PC-3 (cell line): ENCODE results near the gene COL4A5. TPM values are rescaled to one million over a fixed set of nuclear protein-coding genes. Genes with fewer than 3 reads are reported as not detected.

Experiments
- ATAC-seq: fragments of 200-7000 bp; cut with Tn5 transposase; 2 replicates; pipeline ENCODE4 v1.9.1; 2020; ENCODE audit warnings: mild to moderate bottlenecking, moderate library complexity
- BruUV-seq: library from RNA; stranded (reverse); fragments of 400-500 nt; replicated peaks from 2 replicates; lab custom pipeline; 2021; lab: Mats Ljungman, UMichigan
- CTCF ChIA-PET: fragments of 300-600 bp; sonication (Branson Sonifier 250); formaldehyde crosslinking; loops from one replicate; lab custom pipeline; 2022; ENCODE audit warnings: antibody characterized with exemption; lab: Charles Lee
- POLR2A ChIA-PET: fragments of 300-600 bp; sonication (Branson Sonifier 250); formaldehyde crosslinking; loops from one replicate; lab custom pipeline; 2022; ENCODE audit warnings: antibody characterized with exemption; ENCODE audit not compliant: unreplicated experiment; lab: Charles Lee
- DNase-seq: peaks from one replicate; pipeline ENCODE4 v3.0.0-alpha.2; 2015
- H2AFZ ChIP-seq: fragments of 300-600 bp; sonication (generic); 2 replicates; pipeline ENCODE4 v1.6.0; 2016; ENCODE audit warnings: antibody characterized with exemption, low read length
- H3F3A ChIP-seq: fragments of 300-600 bp; sonication (generic); one replicate; pipeline ENCODE4 v1.6.0; 2017; ENCODE audit warnings: antibody characterized with exemption, low read length, control low read depth, mild to moderate bottlenecking; ENCODE audit not compliant: unreplicated experiment
- H3K27ac ChIP-seq: fragments of 300-600 bp; sonication (generic); 2 replicates; pipeline ENCODE4 v1.5.1; 2016; ENCODE audit warnings: mild to moderate bottlenecking, low read length
- H3K27me3 ChIP-seq: fragments of 300-600 bp; sonication (generic); 2 replicates; pipeline ENCODE4 v1.6.1; 2016; ENCODE audit warnings: low read length, mixed read lengths
- H3K36me3 ChIP-seq: fragments of 300-600 bp; sonication (generic); 2 replicates; pipeline ENCODE4 v1.6.1; 2016; ENCODE audit warnings: low read depth, mixed run types, low read length, mixed read lengths
- H3K4me1 ChIP-seq: fragments of 300-600 bp; sonication (generic); 2 replicates; pipeline ENCODE4 v1.5.1; 2016; ENCODE audit warnings: low read length; ENCODE audit not compliant: insufficient read depth
- H3K4me2 ChIP-seq: fragments of 300-600 bp; sonication (generic); 2 replicates; pipeline ENCODE4 v1.6.0; 2016; ENCODE audit warnings: low read length
- H3K4me3 ChIP-seq: fragments of 300-600 bp; sonication (generic); 2 replicates; pipeline ENCODE4 v1.5.1; 2016; ENCODE audit warnings: mild to moderate bottlenecking, low read length, mixed read lengths
- H3K79me2 ChIP-seq: fragments of 300-600 bp; sonication (generic); 2 replicates; pipeline ENCODE4 v1.6.1; 2017; ENCODE audit warnings: low read length, mixed read lengths
- H3K9ac ChIP-seq: fragments of 300-600 bp; sonication (generic); 2 replicates; pipeline ENCODE4 v1.6.0; 2016; ENCODE audit warnings: mild to moderate bottlenecking, low read length
- H3K9me2 ChIP-seq: fragments of 300-600 bp; sonication (generic); replicated peaks from 2 replicates; pipeline ENCODE4 v1.6.1; 2016; ENCODE audit warnings: mixed run types, low read length, mixed read lengths
- H3K9me3 ChIP-seq: fragments of 300-600 bp; sonication (generic); 2 replicates; pipeline ENCODE4 v1.6.1; 2016; ENCODE audit warnings: low read length, mixed read lengths
- H4K20me1 ChIP-seq: fragments of 300-600 bp; sonication (generic); 2 replicates; pipeline ENCODE4 v1.6.1; 2016; ENCODE audit warnings: low read length, mixed read lengths
- EZH2 ChIP-seq: fragments of 300-600 bp; sonication (generic); IDR thresholded peaks from one replicate; pipeline ENCODE4 v1.6.1; 2017; ENCODE audit warnings: antibody characterized with exemption, mild to moderate bottlenecking, low read length; ENCODE audit not compliant: unreplicated experiment
- EZH2phosphoT487 ChIP-seq: fragments of 300-600 bp; sonication (generic); IDR thresholded peaks from 2 replicates; pipeline ENCODE4 v1.6.1; 2018; ENCODE audit warnings: mild to moderate bottlenecking, antibody characterized with exemption, low read length, borderline replicate concordance
- intact Hi-C: fragments of 100-400 bp; cut with micrococcal nuclease; formaldehyde crosslinking; loops from 2 replicates; pipeline ENCODE4 v1.9.0; 2023
- total RNA-seq: library from RNA; depleted of rRNA; stranded (reverse); fragments of >200 nt; gene quantifications from 2 replicates; pipeline ENCODE4 v1.2.3, GENCODE V29; 2014
- TF ChIP-seq, protein P1 (sequence below): fragments of 300-600 bp; sonication (generic); conservative IDR thresholded peaks from 2 replicates; pipeline ENCODE4 v1.5.1; 2017; ENCODE audit warnings: antibody characterized with exemption, low read depth, mild to moderate bottlenecking, low read length

COL4A5 gene
- total RNA-seq, 1 experiment from 2014 or later = 30.0 TPM

DNA sequence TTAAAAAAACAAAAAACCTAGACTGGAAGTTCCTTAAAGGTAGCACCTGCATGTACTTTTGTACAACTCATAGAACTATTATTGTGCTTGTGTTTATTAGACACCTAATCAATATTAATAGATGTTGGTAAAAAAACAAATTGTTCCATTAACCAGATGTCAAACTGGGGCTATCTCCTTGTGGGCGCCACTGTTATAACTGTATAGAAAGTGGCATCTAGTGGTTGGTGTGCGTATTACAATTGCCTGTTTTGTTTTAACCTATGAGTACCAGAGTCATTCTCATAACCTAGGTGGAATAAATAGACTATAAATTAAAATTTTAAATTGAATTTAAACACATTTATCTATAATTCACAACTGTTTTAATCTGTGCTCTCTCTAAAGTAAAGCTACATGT is 97.4 kb downstream of the COL4A5 start:
- BruUV-seq = no TSS peak
- ChIA-PET CTCF (interaction anchor here (1.4 kb wide), 1 partner anchor 313 kb away, joined by 4 read pairs; no protein-coding TSS in a partner anchor), POLR2A (no interaction called here)
- Histone ChIP-seq H3K36me3 (no peaks in the 10 kb centered on the region), H3K79me2 (no peaks in the 10 kb centered on the region), H2AFZ (no peak overlapping the region), H3K4me2 (no peak overlapping the region), H3K4me1 (peaks cover 11% of the 10 kb centered on the region; the same call in 1 of the 2 replicates), H3F3A (no peaks in the 10 kb centered on the region), H3K9me2 (no peaks in the 10 kb centered on the region), H3K4me3 (no peak overlapping the region), H3K9me3 (no peaks in the 10 kb centered on the region), H3K27ac (no peak overlapping the region), H3K9ac (no peak overlapping the region; the same call in 1 of the 2 replicates), H4K20me1 (no peaks in the 10 kb centered on the region), H3K27me3 (no peaks in the 10 kb centered on the region)
- ATAC-seq = peak; percentile 67
- peak; percentile 73 for DNase-seq
- TF ChIP-seq EZH2 (no peak), EZH2phosphoT487 (no peak)
- TF ChIP-seq, protein P1, sequence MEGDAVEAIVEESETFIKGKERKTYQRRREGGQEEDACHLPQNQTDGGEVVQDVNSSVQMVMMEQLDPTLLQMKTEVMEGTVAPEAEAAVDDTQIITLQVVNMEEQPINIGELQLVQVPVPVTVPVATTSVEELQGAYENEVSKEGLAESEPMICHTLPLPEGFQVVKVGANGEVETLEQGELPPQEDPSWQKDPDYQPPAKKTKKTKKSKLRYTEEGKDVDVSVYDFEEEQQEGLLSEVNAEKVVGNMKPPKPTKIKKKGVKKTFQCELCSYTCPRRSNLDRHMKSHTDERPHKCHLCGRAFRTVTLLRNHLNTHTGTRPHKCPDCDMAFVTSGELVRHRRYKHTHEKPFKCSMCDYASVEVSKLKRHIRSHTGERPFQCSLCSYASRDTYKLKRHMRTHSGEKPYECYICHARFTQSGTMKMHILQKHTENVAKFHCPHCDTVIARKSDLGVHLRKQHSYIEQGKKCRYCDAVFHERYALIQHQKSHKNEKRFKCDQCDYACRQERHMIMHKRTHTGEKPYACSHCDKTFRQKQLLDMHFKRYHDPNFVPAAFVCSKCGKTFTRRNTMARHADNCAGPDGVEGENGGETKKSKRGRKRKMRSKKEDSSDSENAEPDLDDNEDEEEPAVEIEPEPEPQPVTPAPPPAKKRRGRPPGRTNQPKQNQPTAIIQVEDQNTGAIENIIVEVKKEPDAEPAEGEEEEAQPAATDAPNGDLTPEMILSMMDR = peak; percentile 77
- intact Hi-C loops = loop anchor here (1.0 to 5.0 kb wide), 5 partner anchors 95 to 336 kb away; no protein-coding TSS in a partner anchor

DNA sequence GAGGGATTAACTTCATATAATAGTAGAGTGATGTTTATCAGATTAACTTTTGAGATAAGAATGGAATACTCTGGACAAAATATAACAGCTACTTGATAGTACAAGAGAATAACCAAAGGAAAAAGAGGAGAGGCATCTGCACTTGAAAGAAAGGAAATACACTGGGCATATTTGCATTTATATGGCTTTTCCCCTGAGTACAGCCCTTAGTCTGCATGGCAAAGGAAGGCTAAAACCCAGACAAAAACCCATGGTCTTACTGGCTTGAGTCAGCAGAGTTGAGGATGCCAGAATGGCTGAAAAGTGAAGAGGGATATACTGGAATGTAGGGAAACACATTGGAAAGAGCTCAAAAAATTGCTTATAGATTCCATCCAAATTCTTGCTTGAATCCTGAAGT is 101.6 kb downstream of the COL4A5 start:
- Histone ChIP-seq H3K9me3 (no peaks in the 10 kb centered on the region), H3K4me3 (no peak overlapping the region), H3F3A (no peaks in the 10 kb centered on the region), H3K9me2 (no peaks in the 10 kb centered on the region), H4K20me1 (no peaks in the 10 kb centered on the region), H3K4me1 (peaks cover 11% of the 10 kb centered on the region; the same call in 1 of the 2 replicates), H3K79me2 (no peaks in the 10 kb centered on the region), H3K4me2 (no peak overlapping the region), H2AFZ (no peak overlapping the region), H3K36me3 (no peaks in the 10 kb centered on the region), H3K27ac (no peak overlapping the region), H3K27me3 (no peaks in the 10 kb centered on the region), H3K9ac (no peak overlapping the region)
- CTCF ChIA-PET = no interaction called here
- ATAC-seq (no peak), DNase-seq (no peak)
- intact Hi-C loops = no loop called here
- POLR2A ChIA-PET = no interaction called here
- TF ChIP-seq EZH2phosphoT487 = no peak
- TF ChIP-seq, protein P1 = no peak
- TF ChIP-seq EZH2 = no peak
- BruUV-seq = no TSS peak

DNA sequence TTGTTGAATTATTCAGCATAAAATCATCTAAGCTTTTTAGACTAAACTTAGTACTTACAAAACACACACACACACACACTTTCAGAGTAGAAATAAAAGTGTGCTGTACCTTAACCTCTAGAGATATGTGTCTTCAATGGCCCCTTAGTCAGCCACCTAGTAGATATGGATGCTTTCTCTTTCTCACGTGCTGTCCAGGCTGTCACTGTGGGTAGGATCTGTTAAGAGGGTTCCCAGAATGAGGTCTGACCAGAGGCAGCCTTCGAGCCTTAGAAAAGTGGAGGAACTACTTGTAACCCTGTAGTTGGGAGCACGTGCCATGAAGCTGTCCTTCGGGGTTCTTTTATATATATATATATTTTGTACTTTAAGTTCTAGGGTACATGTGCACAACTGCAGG is 117.9 kb downstream of the COL4A5 start:
- CTCF ChIA-PET = no interaction called here
- no peaks in the 10 kb centered on the region for H3K9me2 ChIP-seq
- no peak for DNase-seq
- BruUV-seq = no TSS peak
- H3K27ac ChIP-seq = no peak overlapping the region
- TF ChIP-seq EZH2phosphoT487 (no peak), EZH2 (no peak)
- TF ChIP-seq, protein P1 = no peak
- H3K9ac ChIP-seq = no peak overlapping the region
- no peak overlapping the region for H3K4me3 ChIP-seq
- H3F3A ChIP-seq = no peaks in the 10 kb centered on the region
- no peak overlapping the region for H2AFZ ChIP-seq
- ATAC-seq = no peak
- no peaks in the 10 kb centered on the region; the same call in 1 of the 2 replicates for H3K4me1 ChIP-seq
- intact Hi-C loops = no loop called here
- H3K4me2 ChIP-seq = no peak overlapping the region
- H3K36me3 ChIP-seq = peaks cover 16% of the 10 kb centered on the region
- no peaks in the 10 kb centered on the region for H4K20me1 ChIP-seq
- H3K27me3 ChIP-seq = no peaks in the 10 kb centered on the region
- H3K9me3 ChIP-seq = no peaks in the 10 kb centered on the region
- POLR2A ChIA-PET = no interaction called here
- no peaks in the 10 kb centered on the region for H3K79me2 ChIP-seq
